ENCODE measurements around the gene LILRA5. TPM values are rescaled to one million over a fixed set of nuclear protein-coding genes. Genes with fewer than 3 reads are reported as not detected.

Gene LILRA5
- total and polyA plus RNA-seq, 2 of the 13 experiments (the other 11 are each of a cell fraction or from before 2014, with no cell fraction given), result not detected

- Histone ChIP-seq H3K36me3 (replicated peaks in 1 of 2; ENCODE audit: control insufficient read depth in 1 of 2, insufficient read depth in 2 of 2, low read length in 2 of 2) (no peaks in the 10 kb centered on the region), H3K9ac (ENCODE audit: insufficient read depth, low read depth, low read length) (no peak overlapping the region), H3K9me3 (ENCODE audit: low read length) (no peaks in the 10 kb centered on the region), H3K4me2 (ENCODE audit: low read depth, low read length) (no peak overlapping the region), H3K27me3 (ENCODE audit: control insufficient read depth in 1 of 2, insufficient read depth in 2 of 2, low read length in 2 of 2) (peaks cover 3 to 13% of the 10 kb centered on the region in 2 experiments; a peak in 3 of 5 replicates), H3K4me3 (replicated peaks in 1 of 3; ENCODE audit: insufficient read depth in 1 of 3, low read depth in 2 of 3, low read length in 3 of 3) (no peak overlapping the region), H3K4me1 (ENCODE audit: insufficient read depth, low read length) (no peaks in the 10 kb centered on the region), H3K79me2 (ENCODE audit: insufficient read depth, low read length) (no peaks in the 10 kb centered on the region), H3K27ac (ENCODE audit: extremely low read length, insufficient read depth, low read length) (no peak overlapping the region), H4K20me1 (ENCODE audit: insufficient read depth, low read length) (no peaks in the 10 kb centered on the region), H2AFZ (ENCODE audit: low read length) (no peak overlapping the region)
- FAIRE-seq (no peak), DNase-seq (ENCODE audit: low spot score) (no peak), ATAC-seq (no peak)
- CTCF ChIA-PET (ENCODE audit: low intra/inter-chr PET ratio, low total read pairs), result no interaction called here
- POLR2A ChIA-PET, result no interaction called here
- in situ Hi-C loops (cut with HindIII; ENCODE audit: extremely low pct_ligation_motif_present, low pct_unique_long_range_greater_than_20kb) (no loop called here), intact Hi-C loops (cut with micrococcal nuclease; ENCODE audit: unreplicated experiment) (no loop called here)
- TF ChIP-seq ZNF660 (CRISPR knock-in tag; IDR thresholded peaks at IDR 0.05; ENCODE audit: borderline replicate concordance, low read depth), result no peak
- TF ChIP-seq CENPX (CRISPR knock-in tag; IDR thresholded peaks at IDR 0.05), result no peak
- no peak for TF ChIP-seq YEATS4 (CRISPR knock-in tag; IDR thresholded peaks at IDR 0.05; ENCODE audit: borderline replicate concordance)
- no peak for TF ChIP-seq TCF7 (IDR thresholded peaks at IDR 0.05; ENCODE audit: low read depth)
- no peak for TF ChIP-seq ZBTB38 (CRISPR knock-in tag; IDR thresholded peaks at IDR 0.05)
- TF ChIP-seq TBP (CRISPR knock-in tag; IDR thresholded peaks at IDR 0.05), result no peak
- TF ChIP-seq SYNCRIP (IDR thresholded peaks at IDR 0.05; ENCODE audit: insufficient read depth, low read depth, low read length), result no peak
- TF ChIP-seq MTF1 (CRISPR knock-in tag; IDR thresholded peaks at IDR 0.05), result no peak
- TF ChIP-seq ZNF598 (CRISPR knock-in tag; IDR thresholded peaks at IDR 0.05; ENCODE audit: borderline replicate concordance), result no peak
- WGBS (ENCODE audit: low lambda C conversion rate), result no CpG with 5 or more reads among the region's 6 CpGs
- BruUV-seq (replicated peaks), result no TSS peak
Observed at GRCh38 chr19:54312011-54312410, 955 bp downstream of the LILRA5 start.

- in situ Hi-C loops (cut with HindIII; ENCODE audit: extremely low pct_ligation_motif_present, low pct_unique_long_range_greater_than_20kb), result no loop called here
- H3K27me3 ChIP-seq (ENCODE audit: control insufficient read depth in 1 of 2, insufficient read depth in 2 of 2, low read length in 2 of 2), result peaks cover 3 to 11% of the 10 kb centered on the region in 2 experiments; a peak in 3 of 5 replicates
- FAIRE-seq, result no peak
- BruUV-seq (replicated peaks), result no TSS peak
- ChIA-PET CTCF (ENCODE audit: low intra/inter-chr PET ratio, low total read pairs) (no interaction called here), POLR2A (no interaction called here)
- DNase-seq (ENCODE audit: low spot score), result no peak
- no peak for ATAC-seq
- WGBS (ENCODE audit: low lambda C conversion rate), result no CpG with 5 or more reads among the region's 5 CpGs
- no peak overlapping the region for H3K4me3 ChIP-seq (replicated peaks in 1 of 3; ENCODE audit: insufficient read depth in 1 of 3, low read depth in 2 of 3, low read length in 3 of 3)
- H3K4me2 ChIP-seq (ENCODE audit: low read depth, low read length), result no peak overlapping the region
- no peaks in the 10 kb centered on the region for H3K79me2 ChIP-seq (ENCODE audit: insufficient read depth, low read length)
- TF ChIP-seq, protein P1, sequence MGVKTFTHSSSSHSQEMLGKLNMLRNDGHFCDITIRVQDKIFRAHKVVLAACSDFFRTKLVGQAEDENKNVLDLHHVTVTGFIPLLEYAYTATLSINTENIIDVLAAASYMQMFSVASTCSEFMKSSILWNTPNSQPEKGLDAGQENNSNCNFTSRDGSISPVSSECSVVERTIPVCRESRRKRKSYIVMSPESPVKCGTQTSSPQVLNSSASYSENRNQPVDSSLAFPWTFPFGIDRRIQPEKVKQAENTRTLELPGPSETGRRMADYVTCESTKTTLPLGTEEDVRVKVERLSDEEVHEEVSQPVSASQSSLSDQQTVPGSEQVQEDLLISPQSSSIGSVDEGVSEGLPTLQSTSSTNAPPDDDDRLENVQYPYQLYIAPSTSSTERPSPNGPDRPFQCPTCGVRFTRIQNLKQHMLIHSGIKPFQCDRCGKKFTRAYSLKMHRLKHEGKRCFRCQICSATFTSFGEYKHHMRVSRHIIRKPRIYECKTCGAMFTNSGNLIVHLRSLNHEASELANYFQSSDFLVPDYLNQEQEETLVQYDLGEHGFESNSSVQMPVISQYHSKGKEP (CRISPR knock-in tag; IDR thresholded peaks at IDR 0.05), result no peak
- TF ChIP-seq TEAD3 (CRISPR knock-in tag; optimal IDR thresholded peaks at IDR 0.05; ENCODE audit: borderline replicate concordance) (no peak), ZNF619 (CRISPR knock-in tag; IDR thresholded peaks at IDR 0.05) (no peak), MED8 (CRISPR knock-in tag; IDR thresholded peaks at IDR 0.05; ENCODE audit: insufficient replicate concordance) (no peak), PHF8 (CRISPR knock-in tag; IDR thresholded peaks at IDR 0.05) (no peak), ZNF709 (CRISPR knock-in tag; IDR thresholded peaks at IDR 0.05) (no peak), FOXM1 (CRISPR knock-in tag; IDR thresholded peaks at IDR 0.05) (no peak), NR2F6 (IDR thresholded peaks at IDR 0.05) (no peak), NR2F6 (CRISPR knock-in tag; IDR thresholded peaks at IDR 0.05) (no peak), RAD51 (IDR thresholded peaks at IDR 0.05; ENCODE audit: borderline replicate concordance) (no peak), KDM5A (IDR thresholded peaks at IDR 0.05; ENCODE audit: borderline replicate concordance, low read length) (no peak)
- TF ChIP-seq, protein P2, sequence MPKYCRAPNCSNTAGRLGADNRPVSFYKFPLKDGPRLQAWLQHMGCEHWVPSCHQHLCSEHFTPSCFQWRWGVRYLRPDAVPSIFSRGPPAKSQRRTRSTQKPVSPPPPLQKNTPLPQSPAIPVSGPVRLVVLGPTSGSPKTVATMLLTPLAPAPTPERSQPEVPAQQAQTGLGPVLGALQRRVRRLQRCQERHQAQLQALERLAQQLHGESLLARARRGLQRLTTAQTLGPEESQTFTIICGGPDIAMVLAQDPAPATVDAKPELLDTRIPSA (CRISPR knock-in tag; IDR thresholded peaks at IDR 0.05; ENCODE audit: borderline replicate concordance), result no peak
- H3K36me3 ChIP-seq (replicated peaks in 1 of 2; ENCODE audit: control insufficient read depth in 1 of 2, insufficient read depth in 2 of 2, low read length in 2 of 2), result no peaks in the 10 kb centered on the region
- no peak overlapping the region for H3K27ac ChIP-seq (ENCODE audit: extremely low read length, insufficient read depth, low read length)
- no peaks in the 10 kb centered on the region for H3K4me1 ChIP-seq (ENCODE audit: insufficient read depth, low read length)
- intact Hi-C loops (cut with micrococcal nuclease; ENCODE audit: unreplicated experiment), result no loop called here
- H3K9me3 ChIP-seq (ENCODE audit: low read length), result no peaks in the 10 kb centered on the region
- no peaks in the 10 kb centered on the region for H4K20me1 ChIP-seq (ENCODE audit: insufficient read depth, low read length)
- no peak overlapping the region for H3K9ac ChIP-seq (ENCODE audit: insufficient read depth, low read depth, low read length)
- H2AFZ ChIP-seq (ENCODE audit: low read length), result no peak overlapping the region
Observed at GRCh38 chr19:54311486-54311885, 1.5 kb downstream of the LILRA5 start.
